Urinary bladder (tissue), 4 donors: Measurements from ENCODE around the gene PERM1. TPM values are rescaled to one million over a fixed set of nuclear protein-coding genes. Genes with fewer than 3 reads are reported as not detected.
"Not testable (repeated sequence)": the region's sequence is repeated elsewhere in the genome, so short reads cannot be mapped to it uniquely, and the experiment has no call there.

Experiments
- DNase-seq: peaks from one replicate; pipeline ENCODE4 v3.0.0-alpha.2; 2015; ENCODE audit errors: extremely low spot score
- H3K27ac ChIP-seq: one replicate; pipeline ENCODE4 v1.5.1; 2013; ENCODE audit warnings: low read depth, mild to moderate bottlenecking, moderate library complexity
- H3K36me3 ChIP-seq: one replicate; pipeline ENCODE4 v1.6.1; 2013; ENCODE audit warnings: mild to moderate bottlenecking, moderate library complexity; ENCODE audit not compliant: insufficient read depth
- H3K4me1 ChIP-seq: one replicate; pipeline ENCODE4 v1.6.1; 2013; ENCODE audit warnings: mild to moderate bottlenecking, moderate library complexity; ENCODE audit not compliant: insufficient read depth
- H3K4me3 ChIP-seq: one replicate; pipeline ENCODE4 v1.5.1; 2013; ENCODE audit warnings: low read depth, low read length
- WGBS: extraction: QIAGEN DNeasy Blood & Tissue Kit; methylation state at CpG from one replicate; pipeline ENCODE4 v1.1.7; 2013; 5-methylcytosine and 5-hydroxymethylcytosine counted together
- polyA plus RNA-seq: library from polyadenylated mRNA; stranded (reverse); fragments of 200-250 nt; gene quantifications from one replicate; pipeline ENCODE4 v1.2.3, GENCODE V29; 2013
- total RNA-seq: library from RNA; depleted of rRNA; stranded (reverse); fragments of >200 nt; gene quantifications from one replicate; pipeline ENCODE4 v1.2.3, GENCODE V29; 2014
- donor health status: healthy with polysubstance abuse.
- donor health status: healthy.

PERM1 gene
- total and polyA plus RNA-seq, 2 donors: 0.32 to 0.73 TPM

DNA sequence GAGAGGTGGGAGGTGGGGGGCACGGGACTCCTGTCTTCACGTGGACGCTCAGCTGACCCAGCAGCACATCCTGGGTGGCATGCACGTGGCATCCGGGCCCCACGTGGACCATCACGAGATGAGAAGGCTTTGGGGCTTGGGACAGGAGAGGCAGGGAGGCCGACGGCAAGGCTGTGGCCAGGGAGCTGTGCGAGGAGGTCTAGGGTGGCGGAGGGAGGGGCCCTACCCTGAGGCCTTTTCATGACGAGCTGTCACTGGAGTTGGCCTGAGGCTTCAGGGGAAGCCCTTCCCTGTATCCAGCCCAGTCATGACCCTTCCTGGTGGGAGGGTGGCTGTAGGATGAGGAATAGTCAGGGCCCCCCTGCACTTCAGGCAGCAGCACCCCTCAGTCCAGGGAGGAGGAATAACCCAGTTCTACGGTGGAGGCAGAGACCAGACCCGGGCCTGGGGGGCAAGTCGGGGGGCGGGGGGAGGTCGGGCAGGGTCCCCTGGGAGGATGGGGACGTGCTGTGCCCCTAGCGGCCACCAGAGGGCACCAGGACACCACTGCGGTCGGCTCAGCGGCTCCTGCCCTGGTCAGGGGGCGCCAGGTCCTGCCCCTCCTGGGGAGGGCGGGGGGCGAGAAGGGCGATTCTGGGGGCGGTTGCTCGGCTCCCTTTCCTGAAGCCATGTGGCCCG, 2.0 kb upstream of the PERM1 start:
- Histone ChIP-seq H3K36me3 (no peaks in the 10 kb centered on the region), H3K4me1 (no peaks in the 10 kb centered on the region), H3K27ac (no peak overlapping the region), H3K4me3 (no peak overlapping the region)
- DNase-seq: no peak
- 17% methylated on average over 29 of the region's 29 CpGs for WGBS

DNA sequence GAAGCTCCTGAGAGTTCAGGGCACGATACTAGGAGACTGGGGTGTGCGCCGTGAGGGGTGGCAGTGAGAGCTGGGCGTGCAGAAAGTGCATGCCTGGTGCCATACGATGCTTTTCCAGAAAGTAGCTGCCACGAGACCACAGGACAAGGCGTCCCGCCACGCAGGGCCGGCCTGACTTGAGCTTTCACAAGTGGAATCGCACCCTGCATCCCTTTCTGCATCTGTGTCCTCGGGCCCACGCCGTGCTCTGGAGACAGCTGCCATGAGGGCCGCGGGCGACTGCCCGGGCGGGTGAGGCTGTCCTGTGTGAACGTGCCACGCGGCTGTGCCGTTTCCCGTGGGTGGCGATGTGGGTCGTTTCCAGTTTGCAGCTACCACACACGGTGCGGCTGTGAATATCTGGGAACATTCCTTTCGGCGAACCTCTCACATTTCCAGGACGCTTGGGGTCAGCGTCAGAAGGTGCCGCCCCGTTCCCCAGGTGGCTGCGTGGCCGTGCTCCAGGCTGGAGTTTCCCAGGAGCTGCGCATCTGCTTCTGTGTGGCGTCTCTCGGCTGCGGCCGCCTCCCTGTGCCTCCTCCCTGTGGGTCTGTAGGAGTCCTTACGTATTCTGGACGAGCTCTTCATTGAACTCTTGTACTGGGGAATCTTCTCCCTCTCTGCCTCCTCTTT, 1.0 kb upstream of the PERM1 start:
- no peaks in the 10 kb centered on the region for H3K4me1 ChIP-seq
- 81% methylated on average over 43 of the region's 43 CpGs for WGBS

DNA sequence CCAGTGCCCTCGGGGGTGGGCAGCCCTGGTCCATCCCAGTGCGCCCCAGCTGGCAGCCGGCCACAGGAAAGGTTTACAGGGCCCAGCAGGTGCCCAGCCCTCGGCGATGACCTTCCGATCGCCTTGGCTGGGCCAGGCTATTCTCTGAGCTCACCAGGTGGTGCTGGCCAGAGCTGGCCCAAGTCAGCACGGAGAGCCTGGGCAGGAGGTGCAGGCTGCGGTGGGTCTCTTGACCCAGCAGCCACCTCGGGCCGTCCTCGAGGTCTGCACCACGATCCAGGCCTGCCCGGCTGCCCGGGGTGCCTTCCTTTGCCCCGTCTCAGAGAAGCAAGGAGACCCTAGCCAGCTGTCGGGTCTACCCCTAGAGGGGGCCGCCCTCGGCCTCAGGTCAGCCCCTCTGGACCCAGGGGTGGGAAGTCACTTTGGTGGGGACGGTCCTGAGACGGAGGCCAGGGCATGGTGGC, 370 bp downstream of the PERM1 start:
- no peak for DNase-seq
- no peaks in the 10 kb centered on the region for H3K4me1 ChIP-seq
- WGBS: 76% methylated on average over 21 of the region's 21 CpGs
- no peak overlapping the region for H3K4me3 ChIP-seq
- no peaks in the 10 kb centered on the region for H3K36me3 ChIP-seq
- no peak overlapping the region for H3K27ac ChIP-seq

More for the DNA sequence above, 1.0 kb upstream of the PERM1 start:
- Histone ChIP-seq H3K4me3 (no peak overlapping the region), H3K27ac (no peak overlapping the region), H3K36me3 (no peaks in the 10 kb centered on the region)
- DNase-seq: no peak

DNA sequence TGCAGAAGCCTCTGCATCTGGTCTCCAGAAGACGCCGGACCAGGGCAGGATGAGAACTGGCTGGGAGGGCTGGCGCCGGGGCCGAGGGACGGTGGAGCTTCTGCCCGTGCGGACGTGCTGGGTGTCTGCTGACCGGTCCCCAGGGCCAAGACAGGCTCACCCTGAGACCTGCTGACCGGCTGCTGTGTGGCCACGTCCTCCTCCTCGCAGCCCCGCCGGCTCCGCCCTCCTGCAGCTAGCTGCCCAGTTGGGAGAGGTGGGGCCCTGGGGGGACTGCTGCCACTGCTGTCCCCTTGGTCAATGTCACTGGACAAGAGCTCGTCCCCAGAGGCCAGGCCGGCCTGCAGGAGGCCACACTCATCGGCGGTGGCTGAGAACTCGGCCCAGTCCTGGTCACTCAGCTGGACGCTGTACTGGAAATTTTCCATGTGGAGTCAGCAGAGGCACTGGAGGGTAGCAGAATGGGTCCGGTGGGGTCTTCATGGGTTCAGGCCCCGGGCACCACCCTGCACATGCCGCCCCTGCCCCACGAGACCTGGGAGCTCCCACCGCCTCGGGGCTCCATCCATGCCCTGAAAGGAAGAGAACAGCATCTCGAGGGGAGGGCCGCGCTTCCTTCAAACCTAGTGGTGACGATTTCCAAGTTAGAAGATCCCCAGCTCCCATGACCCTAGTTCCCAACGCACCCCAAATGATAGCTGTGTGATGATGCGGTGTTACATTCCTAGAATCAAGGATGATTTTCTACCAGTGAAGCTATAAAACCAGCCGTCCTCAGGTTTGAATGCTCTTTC, 1.1 kb downstream of the PERM1 start:
- WGBS: 66% methylated on average over 35 of the region's 35 CpGs
- Histone ChIP-seq H3K27ac (no peak overlapping the region), H3K36me3 (no peaks in the 10 kb centered on the region), H3K4me1 (no peaks in the 10 kb centered on the region), H3K4me3 (no peak overlapping the region)
- DNase-seq: no peak

DNA sequence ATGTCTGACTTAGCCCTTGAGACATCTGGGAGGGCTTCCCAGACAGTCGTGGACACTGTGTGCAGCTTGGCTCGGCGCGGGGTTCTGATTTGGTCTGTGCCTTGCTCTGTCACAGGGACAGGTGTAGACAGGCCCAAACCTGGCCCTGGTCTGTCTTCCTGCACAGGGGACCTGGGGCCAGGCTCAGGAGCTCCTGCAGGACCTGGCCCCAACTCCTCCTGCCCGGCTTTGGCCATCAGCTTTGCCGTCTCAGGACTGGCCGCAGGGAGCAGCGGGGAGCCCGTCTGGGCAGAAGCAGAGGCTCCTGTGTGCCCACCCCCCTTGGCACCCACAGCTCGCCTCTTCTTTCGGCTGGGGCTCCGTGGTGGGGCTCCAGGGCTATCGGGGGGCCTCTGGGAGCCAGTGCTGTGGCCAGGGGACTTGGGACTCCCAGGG, 1.7 kb downstream of the PERM1 start:
- Histone ChIP-seq H3K4me1 (no peaks in the 10 kb centered on the region), H3K36me3 (no peaks in the 10 kb centered on the region), H3K27ac (no peak overlapping the region), H3K4me3 (no peak overlapping the region)
- WGBS: 75% methylated on average over 13 of the region's 13 CpGs
- DNase-seq: no peak

DNA sequence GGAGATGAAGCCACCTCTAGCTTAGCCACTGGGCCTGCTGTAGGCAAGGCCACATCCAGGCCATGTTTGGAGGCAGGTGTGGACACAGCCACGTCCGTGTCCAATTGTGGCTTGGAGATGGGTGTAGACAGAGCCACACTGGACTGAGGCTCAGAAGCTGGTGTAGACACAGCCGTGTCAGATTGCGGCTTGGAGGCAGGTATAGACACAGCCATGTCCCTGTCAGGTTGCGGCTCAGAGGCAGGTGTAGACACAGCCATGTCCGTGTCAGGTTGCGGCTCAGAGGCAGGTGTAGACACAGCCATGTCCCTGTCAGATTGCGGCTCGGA, 2.2 kb downstream of the PERM1 start:
- no peak overlapping the region for H3K27ac ChIP-seq
- no peak for DNase-seq
- H3K4me1 ChIP-seq: no peaks in the 10 kb centered on the region
- no peaks in the 10 kb centered on the region for H3K36me3 ChIP-seq
- WGBS: 85% methylated on average over 9 of the region's 9 CpGs
- H3K4me3 ChIP-seq: no peak overlapping the region

DNA sequence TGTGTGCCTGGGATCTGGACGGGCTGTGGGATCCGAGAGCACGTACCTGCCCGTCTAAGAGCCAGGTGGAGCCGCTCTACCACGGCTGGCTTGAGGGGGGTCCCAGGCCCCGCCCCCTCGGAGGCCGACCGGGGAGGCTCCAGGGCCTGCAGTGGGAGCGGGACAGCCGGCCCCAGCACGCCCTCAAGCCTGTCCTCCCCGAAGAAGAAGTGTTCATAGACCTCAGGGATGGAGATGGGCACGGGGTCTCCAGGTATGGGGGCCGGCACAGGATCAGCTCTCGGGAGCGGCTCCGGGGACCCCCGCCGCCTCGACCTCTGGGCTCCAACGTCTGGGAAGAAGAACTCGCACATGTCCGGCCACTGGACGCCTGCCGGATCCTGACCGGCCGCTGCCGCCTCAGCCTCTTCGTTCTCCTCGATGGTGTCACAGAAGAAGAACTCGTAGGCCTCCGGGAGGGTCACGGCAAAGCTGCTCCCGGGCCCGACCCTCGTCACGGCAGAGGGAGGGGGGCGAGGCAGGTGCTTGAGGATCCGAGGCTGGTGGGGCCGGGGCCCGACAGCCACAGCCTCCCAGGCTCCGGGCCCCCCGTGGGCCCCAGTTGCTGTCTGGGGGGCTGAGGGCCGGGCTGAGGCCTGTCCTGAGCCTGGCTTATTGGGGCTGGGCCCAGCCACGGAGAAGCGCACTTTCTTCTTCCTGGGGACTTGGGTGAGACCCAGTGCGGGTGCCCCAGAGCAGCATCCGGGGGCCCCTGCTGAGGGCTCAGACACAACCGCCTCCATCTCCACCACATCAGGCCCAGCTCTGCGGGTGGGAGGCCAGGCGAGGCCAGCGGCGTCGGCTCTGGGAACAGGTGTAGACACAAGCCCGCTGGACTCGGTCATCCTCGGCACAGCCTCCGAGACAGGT, 2.8 kb downstream of the PERM1 start:
- DNase-seq: no peak
- H3K4me3 ChIP-seq: no peak overlapping the region
- H3K4me1 ChIP-seq: no peaks in the 10 kb centered on the region
- 87% methylated on average over 60 of the region's 60 CpGs for WGBS
- no peak overlapping the region for H3K27ac ChIP-seq
- H3K36me3 ChIP-seq: no peaks in the 10 kb centered on the region

DNA sequence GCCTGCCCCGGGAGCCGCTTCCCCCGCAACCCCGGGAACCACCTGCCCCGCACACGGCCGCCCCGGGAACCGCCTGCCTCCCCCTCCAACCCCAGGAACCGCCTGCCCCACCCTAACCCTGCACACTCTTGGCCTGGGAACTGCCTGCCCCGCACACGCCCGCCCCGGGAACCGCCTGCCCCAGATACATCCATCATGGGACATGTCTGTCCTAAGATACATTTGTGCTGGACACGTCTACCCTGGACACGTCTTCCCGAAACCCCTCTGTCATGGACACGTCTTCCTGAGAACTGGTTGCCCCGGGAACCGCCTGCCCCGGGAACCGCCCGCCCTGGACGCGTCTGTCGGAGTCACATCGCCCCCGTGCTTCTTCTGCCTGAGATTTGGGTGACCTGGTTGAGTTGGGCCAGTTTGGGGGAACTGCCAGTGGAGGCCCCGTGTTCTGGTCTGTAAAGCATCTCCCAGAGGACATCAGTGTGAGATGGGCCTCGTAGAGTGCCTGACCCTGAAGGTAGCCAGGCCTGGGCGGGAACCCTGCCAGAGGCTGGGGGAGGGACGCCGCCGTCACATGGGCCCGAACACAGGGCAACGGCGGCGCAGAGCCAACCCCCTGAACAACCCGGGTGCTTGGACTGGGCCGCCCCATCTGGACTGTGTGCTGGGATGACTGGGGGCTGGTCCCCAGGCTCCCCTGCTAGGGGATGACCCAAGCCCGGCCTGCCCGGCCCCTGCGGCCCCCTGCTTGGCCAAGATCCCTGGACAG, 3.6 kb downstream of the PERM1 start:
- 87% methylated on average over 44 of the region's 44 CpGs for WGBS
- Histone ChIP-seq H3K4me3 (no peak overlapping the region), H3K36me3 (no peaks in the 10 kb centered on the region), H3K4me1 (no peaks in the 10 kb centered on the region), H3K27ac (no peak overlapping the region)
- DNase-seq: no peak

DNA sequence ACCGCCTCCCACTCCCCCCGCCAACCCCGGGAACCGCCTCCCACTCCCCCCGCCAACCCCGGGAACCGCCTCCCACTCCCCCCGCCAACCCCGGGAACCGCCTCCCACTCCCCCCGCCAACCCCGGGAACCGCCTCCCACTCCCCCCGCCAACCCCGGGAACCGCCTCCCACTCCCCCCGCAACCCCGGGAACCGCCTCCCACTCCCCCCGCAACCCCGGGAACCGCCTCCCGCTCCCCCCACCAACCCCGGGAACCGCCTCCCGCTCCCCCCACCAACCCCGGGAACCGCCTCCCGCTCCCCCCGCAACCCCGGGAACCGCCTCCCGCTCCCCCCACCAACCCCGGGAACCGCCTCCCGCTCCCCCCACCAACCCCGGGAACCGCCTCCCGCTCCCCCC, 5.1 kb downstream of the PERM1 start:
- not testable (repeated sequence) for H3K36me3 ChIP-seq, H3K4me1 ChIP-seq, H3K27ac ChIP-seq, DNase-seq, H3K4me3 ChIP-seq
- WGBS: 56% methylated on average over 16 of the region's 39 CpGs

DNA sequence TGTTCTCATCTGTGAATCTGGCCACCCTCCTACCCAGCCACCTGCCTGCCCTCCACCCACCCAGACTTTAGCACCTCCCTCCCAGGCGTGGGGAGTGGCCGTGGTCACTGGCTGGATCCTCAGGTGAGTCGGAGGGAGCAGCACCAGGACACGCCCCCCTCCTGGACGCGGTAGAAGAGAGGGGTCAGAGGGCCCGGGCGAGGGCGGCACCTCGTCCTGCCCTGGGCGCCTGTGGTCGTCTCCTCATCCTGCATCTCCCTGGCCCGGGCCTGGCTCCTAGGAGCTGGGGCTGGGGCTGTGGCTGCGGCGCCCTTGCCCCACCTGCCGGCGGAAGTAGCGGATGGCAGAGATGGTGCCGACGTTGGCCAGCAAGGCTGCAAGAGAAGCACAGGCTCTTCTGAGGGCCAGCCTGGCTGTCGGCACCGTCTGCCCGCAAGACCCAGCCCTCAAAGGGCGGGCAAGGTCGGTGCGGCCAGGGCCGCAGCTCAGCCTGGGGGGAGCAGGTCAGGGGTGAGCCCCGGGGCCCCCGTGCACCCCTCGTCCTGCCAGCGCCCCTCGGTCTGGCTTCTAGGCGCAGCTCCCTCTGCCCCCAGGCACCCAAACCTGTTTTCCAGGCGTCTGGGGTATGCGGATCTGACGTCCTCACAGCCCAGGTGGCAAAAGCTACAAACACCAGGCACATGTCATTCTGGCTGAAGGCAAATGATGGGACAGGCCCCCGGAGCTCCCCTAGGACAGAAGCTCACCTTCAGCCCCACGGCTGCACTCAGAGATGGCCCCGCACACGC, 5.8 kb downstream of the PERM1 start:
- Histone ChIP-seq H3K4me1 (no peaks in the 10 kb centered on the region), H3K4me3 (peak overlapping the region; percentile 31), H3K27ac (peak overlapping the region; percentile 58), H3K36me3 (no peaks in the 10 kb centered on the region)
- peak; percentile 32 for DNase-seq
- WGBS: 5% methylated on average over 40 of the region's 40 CpGs

DNA sequence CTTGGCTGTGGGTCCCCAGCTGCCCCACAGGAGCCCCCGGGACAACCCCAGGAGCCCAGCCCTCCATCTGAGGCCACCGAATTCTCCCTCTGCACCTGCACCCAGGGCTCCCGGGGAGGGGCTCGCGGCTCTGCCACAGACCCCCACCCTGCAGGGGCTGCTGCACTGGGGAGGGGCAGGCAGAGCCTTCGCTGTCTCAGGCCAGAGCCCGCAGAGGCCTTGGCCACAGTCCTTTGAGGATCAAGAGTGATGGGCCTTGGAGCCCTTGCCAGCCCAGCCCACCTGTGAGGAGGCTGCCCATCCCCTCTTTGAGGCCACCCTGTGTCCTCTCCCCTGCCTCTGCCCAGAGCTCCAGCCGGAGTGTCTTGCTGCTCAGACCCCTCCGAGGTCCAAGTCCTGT, 6.5 kb downstream of the PERM1 start:
- H3K4me1 ChIP-seq: no peaks in the 10 kb centered on the region
- WGBS: 75% methylated on average over 9 of the region's 9 CpGs
- H3K27ac ChIP-seq: no peak overlapping the region
- no peaks in the 10 kb centered on the region for H3K36me3 ChIP-seq
- H3K4me3 ChIP-seq: no peak overlapping the region
- no peak for DNase-seq

DNA sequence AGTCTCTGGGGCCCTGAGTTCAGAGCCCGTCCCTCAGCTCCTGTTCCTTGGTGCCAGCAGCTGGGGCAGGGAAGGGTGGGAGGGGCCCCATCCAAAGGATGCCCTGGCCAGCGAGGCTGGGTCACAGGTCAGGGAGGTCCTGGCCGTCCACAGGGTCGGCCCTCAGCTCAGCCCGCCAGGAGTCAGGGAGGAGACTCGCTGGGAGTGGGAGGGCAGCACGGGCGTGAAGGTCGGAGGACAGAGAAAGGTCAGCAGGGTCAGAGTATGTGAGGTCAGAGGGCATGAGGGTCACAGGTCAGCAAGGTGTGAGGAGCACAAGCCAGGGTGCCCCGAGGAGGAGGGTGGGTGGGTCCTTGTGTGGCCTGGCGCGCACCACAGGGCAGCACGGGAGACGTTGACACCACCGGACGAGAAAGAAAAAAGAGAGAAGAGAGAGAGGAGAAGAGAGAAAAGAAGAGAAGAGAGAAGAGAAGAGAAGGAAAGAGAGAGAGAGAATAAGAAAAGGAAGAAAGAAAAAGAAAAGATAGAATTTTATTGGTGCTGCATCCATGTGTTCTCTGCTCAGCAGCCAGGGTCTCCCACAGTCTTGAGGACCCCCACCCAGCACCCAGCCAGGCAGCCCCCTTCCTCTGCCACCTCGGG, 7.1 kb downstream of the PERM1 start:
- Histone ChIP-seq H3K36me3 (no peaks in the 10 kb centered on the region), H3K4me3 (no peak overlapping the region), H3K4me1 (no peaks in the 10 kb centered on the region), H3K27ac (no peak overlapping the region)
- 68% methylated on average over 17 of the region's 17 CpGs for WGBS
- no peak for DNase-seq
